HG02938 (cell line): ENCODE data around the gene TLE7.
A peak's percentile ranks its signal among the peaks of the same experiment; 100 is the strongest.

Source experiments
- ATAC-seq: cut with Tn5 transposase; IDR thresholded peaks from one replicate; pipeline ENCODE4 v1.9.1; 2021; ENCODE audit warnings: mild to moderate bottlenecking, moderate library complexity; ENCODE audit not compliant: unreplicated experiment

The TLE7 gene

GRCh38 chr16:71442051-71442440, at the start of gene TLE7:
TLE7 (minus strand) TSS chr16:71442054; CDS start chr16:71433324, 8,730 bp downstream.
- ATAC-seq = no peak

- ATAC-seq = no peak
Measured at GRCh38 chr16:71491054-71491453, 49.2 kb upstream of the TLE7 start.

DNA sequence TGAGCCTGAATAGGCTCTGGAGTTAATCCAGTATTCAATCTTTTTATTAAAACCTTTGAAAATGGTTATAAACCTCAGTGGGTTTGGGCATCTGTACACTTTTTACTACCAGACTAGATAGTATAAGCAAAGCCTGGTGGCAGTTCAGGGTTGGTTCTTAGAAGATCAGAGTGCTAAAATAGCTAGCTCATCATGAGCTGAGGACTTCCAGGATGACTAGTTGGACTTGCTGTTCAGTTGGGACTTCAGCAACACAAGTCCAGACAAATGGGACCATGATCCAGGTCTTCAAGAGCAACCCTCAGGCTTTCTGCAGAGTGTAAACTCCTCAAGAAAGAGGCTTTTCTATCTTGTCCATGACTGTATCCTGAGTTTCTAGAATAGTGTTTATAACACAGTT, 48.5 kb upstream of the TLE7 start:
- ATAC-seq = no peak

- ATAC-seq = no peak
Measured at GRCh38 chr16:71489122-71489521, 47.3 kb upstream of the TLE7 start, which contains the start of gene ZNF19. ZNF19 (minus strand) TSS chr16:71489324; CDS start chr16:71482114, 7,210 bp downstream.

DNA sequence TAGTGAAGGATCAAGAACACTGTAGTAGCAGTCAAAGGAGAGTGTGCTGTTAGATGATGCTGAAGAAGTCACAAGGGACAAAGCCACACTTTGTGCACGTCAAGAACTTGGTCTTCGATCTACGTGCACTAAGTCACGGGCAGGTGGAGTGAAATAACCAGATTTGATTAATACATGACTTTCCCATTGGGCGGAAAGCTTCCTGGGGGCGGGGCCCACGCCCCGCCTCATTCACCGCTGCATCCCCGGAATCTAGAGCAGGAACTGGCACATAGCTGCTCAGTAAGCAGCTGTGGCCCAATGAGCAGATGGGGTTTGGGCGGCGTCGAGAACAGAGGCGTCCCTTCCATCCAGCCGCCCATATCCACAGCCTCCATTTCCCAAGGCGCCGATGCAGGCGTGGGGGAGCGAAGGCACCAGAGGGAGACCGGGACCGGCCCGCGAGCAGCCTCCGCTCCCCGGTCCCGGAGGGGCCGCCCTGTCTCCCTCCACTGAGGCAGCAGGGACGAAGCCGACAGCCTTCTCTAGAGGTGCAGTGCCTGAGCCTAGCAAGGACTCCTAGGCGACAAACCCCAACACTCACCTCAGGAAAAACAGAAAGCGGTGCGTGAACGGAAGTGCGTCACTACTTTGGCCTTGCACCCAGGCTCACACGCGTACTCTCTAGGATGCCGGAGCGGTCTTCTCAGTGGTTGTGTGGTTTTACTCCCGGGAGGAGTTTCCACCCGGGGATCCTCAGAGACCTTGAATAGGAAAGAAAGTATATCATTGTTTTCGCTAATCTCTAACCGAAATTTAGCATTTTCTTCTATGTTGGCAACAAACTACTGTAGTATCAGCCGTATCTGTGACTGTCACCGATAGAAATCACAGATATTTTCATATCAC, 42.4 kb upstream of the TLE7 start:
- peak; percentile 84 for ATAC-seq

GRCh38 chr16:71482569-71482968, 40.7 kb upstream of the TLE7 start:
- no peak for ATAC-seq

GRCh38 chr16:71480956-71481355, 39.1 kb upstream of the TLE7 start:
- ATAC-seq = no peak

GRCh38 chr16:71479420-71479819, 37.6 kb upstream of the TLE7 start:
- ATAC-seq = no peak

DNA sequence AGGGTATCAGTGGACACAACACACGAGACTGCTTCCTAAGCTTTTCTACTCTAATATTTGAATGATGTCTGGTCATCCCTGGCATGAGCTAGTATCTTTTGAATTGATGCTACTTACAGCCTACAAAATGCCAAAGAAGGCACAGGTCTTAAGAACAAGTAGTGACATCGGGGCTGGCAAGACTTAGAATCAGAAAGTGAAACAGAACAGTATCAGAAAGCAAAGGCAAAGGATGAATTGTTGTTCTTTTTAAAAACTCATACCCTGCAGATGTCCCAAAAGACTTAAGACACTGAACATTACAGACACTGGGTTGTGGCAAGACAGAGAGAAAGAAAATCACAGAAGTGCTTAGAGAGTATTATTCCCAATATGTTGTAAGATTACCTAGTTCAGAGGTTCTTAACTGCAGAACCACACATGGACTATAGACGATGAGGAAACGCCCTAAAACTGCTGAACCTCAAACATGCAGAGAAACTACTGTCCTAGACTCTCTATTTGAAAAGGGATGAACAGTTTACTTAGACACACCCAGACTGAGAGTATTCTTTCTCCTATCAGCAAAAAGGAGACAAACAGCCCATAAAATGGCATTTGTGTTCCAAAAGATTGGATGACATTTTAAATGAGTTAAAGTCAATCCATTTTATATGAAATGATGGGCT, 34.7 kb upstream of the TLE7 start:
- no peak for ATAC-seq

DNA sequence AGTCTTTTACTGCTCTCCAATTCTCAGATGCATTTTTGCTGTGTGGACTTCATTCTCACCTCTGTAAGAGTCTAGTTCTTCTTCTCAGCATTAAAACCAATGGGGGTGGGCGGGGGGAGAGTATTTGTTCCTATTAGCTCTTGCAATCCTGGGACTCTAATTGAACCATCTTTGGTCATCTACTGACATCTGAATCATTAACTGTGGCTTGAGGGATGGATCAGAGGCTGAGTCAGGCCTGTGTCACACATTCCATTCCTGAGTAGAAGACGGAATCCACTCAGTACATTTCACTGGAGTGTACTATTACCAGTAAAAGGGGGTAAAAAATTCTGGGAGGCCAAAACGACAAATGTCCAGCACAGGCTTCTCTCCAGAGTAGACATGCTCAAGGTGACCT, 33.0 kb upstream of the TLE7 start:
- ATAC-seq = no peak

GRCh38 chr16:71473891-71474290, 32.0 kb upstream of the TLE7 start:
- no peak for ATAC-seq

GRCh38 chr16:71472931-71473330, 31.1 kb upstream of the TLE7 start:
- no peak for ATAC-seq

DNA sequence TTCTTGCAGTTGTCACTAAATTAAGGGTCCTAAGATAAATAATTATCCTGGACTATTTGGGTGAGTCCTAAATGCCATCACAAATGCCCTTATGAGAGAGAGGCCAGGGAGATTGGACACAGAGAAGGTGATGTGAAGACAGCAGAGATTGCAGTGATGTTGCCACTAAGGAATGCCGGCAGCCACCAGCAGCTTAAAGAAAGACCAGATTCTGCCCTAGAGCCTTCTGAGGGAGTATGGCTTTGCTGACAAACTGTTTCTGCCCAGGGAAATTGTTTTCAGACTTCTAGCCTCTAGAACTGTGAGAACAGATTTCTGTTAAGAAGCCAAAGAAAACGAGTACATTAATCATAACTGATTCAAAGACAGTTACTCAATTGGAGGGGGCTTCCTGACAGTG, 30.2 kb upstream of the TLE7 start:
- no peak for ATAC-seq

- ATAC-seq = no peak
Measured at GRCh38 chr16:71467810-71468209, 26.0 kb upstream of the TLE7 start.

DNA sequence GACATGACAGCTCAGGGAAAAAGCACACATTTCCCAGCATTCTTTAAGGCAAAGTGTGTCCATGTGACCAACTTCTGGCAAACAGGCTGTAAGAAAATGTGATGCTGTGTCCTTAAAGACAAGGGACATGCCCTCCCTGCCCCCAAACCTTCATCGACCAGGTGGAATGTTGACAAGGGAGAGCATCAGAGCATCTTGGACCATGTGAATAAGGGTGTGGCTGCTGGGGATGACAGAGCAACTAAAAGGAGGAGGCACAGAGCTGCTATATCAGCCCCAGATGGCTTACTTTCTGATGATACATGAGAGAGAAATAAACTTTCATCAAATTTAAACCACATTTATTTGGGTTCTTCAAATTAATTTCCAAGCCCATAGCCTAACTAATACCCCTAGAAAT, 22.4 kb upstream of the TLE7 start:
- no peak for ATAC-seq

- ATAC-seq = peak; percentile 85
Measured at GRCh38 chr16:71461686-71462648, 20.1 kb upstream of the TLE7 start, which contains the start of gene ZNF23. ZNF23 (minus strand) TSS chr16:71462247; CDS start chr16:71456796, 5,451 bp downstream.

GRCh38 chr16:71460941-71461340, 19.1 kb upstream of the TLE7 start:
- ATAC-seq = no peak

GRCh38 chr16:71460236-71460635, 18.4 kb upstream of the TLE7 start:
- ATAC-seq = no peak

DNA sequence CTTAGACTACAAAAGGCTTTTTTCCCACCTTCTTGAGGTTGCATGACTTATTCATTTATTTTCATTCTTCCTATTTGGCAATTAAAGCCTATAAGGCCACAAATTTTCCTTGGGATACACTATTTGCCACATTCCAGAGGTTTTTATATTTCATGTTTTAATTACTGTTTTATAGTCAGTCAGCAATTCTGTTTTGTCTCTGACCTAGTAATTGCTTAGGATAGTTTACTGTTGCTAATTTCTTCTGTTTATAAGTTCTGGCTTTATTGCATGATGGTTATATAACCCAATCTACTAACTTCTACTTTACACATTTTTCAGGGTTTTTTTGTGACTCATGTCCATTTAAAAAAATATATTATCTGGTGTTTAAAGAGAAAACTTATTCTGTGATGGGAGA, 17.7 kb upstream of the TLE7 start:
- ATAC-seq = no peak

DNA sequence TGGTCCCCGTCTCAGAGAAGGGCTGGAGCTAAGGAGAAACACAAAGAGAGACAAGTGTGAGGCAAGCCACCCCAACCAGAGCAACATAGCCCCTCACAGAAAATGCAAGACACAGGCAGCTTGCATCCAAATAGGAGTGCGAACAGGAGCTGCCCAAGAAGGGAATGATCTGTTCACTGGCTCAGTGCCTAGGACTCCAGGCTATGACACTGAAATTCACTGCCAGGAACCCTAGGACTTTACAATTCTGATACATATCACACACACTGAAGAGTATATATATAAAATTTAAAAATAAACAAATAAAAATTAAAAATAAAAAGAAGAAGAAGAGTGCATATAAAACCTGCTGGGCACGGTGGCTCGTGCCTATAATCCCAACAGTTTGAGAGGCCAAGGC, 14.9 kb upstream of the TLE7 start:
- no peak for ATAC-seq

DNA sequence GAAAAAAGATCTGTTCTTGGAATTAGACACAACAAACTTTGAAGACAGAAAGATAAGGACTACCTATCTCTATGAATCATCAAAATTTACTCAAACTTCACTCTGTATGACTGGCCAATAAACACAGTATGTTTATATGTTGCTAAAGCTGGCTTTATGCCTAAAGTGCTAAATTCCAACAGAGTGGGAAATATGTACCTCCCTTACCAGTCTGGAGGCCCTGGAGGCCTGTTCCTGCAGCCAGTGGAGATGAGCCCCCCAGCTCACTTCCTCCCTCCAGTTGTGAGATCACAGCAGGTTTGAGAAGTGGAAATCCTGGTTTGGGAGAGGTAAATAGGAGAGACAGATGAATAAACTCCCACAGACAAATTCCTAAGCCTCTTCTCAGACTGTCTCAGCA, 11.2 kb upstream of the TLE7 start:
- ATAC-seq = no peak
